SIG-M5 (cell line): ENCODE data around the gene GJC3.
"Not testable (repeated sequence)": the region's sequence is repeated elsewhere in the genome, so short reads cannot be mapped to it uniquely, and the experiment has no call there.

Source experiments
- DNase-seq: peaks from one replicate; lab custom pipeline; 2025; lab: John Stamatoyannopoulos, UW

GJC3 gene, protein sequence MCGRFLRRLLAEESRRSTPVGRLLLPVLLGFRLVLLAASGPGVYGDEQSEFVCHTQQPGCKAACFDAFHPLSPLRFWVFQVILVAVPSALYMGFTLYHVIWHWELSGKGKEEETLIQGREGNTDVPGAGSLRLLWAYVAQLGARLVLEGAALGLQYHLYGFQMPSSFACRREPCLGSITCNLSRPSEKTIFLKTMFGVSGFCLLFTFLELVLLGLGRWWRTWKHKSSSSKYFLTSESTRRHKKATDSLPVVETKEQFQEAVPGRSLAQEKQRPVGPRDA

DNA sequence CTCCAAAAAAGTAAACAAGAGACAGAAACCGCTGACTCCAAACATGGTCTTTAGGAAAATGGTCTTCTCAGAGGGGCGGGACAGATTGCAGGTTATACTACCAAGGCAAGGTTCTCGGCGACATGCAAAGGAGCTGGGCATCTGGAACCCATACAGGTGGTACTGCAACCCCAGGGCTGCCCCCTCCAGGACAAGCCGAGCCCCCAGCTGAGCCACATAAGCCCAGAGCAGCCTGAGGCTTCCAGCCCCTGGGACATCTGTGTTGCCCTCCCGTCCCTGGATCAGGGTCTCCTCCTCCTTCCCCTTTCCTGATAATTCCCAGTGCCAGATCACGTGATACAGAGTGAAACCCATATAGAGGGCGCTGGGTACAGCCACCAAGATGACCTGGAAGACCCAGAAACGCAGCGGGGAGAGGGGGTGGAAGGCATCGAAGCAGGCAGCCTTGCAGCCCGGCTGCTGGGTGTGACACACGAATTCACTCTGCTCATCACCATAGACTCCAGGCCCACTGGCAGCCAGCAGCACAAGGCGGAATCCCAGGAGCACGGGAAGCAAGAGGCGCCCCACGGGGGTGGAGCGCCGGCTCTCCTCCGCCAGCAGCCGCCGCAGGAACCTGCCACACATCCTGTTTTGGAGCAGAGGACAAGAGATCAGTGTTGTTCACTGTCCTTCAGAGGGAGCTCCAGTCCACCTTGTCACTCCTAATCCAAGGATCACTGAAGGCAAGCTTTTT is at the start of gene GJC3:
Gene GJC3 (minus strand): TSS at position 627 of the 736 bp plus-strand sequence. CDS start 0 bp downstream, at position 627.
- no peak for DNase-seq

DNA sequence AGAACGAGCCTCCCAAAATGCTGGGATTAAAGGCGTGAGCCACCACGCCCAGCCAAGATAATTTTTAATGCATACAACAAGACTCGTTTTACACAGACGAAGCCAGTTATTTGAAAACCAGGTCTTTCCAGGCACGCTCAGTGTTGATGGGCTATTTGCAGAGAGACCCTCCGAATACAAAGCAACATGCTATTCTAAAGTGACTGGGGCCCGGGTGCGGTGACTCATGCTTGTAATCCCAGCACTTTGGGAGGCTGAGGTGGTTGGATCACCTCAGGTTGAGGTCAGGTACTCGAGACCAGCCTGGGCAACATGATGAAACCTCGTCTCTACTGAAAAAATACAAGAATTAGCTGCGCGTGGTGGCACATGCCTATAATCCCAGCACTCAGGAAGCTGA is 47.2 kb upstream of the GJC3 start:
- no peak for DNase-seq

DNA sequence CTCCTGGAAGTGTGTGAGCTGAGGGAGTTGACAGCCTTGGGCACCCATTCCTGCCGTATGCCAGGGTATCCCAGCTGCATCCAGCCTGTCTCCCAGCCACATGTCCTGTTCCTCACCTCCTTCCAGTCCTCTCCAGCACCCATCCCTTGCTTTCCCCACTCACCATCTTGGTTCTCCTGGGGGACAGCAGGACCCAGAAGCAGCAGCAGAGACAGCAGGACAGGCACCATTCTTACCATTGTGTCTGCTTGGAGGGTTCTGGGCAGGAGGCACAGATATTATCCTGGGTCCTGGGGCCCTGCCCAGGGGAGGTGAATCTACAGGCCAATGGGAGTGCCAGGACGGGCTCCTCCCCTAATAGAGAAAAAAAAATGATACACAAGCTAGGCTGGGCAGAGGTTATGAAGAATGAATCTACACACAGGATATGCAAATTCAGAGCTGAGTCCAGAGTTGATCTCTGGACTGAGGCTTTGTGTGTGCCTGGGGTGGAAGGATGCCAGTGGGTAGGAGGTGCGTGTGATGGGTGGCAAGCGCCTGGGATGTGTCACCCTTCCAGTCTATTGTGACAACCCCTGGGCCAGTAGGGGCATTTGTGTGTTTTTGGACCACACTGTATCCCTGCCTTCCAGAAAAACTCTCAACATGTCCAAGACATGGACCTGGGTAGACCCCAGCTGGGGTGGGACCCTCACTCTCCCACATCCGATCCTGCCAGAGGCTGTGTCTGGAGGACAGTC is 46.5 kb upstream of the GJC3 start, which contains the start of gene AZGP1:
Gene AZGP1 (minus strand): TSS at position 250 of the 740 bp plus-strand sequence. CDS start 11 bp downstream, at position 239.
- DNase-seq, result no peak

DNA sequence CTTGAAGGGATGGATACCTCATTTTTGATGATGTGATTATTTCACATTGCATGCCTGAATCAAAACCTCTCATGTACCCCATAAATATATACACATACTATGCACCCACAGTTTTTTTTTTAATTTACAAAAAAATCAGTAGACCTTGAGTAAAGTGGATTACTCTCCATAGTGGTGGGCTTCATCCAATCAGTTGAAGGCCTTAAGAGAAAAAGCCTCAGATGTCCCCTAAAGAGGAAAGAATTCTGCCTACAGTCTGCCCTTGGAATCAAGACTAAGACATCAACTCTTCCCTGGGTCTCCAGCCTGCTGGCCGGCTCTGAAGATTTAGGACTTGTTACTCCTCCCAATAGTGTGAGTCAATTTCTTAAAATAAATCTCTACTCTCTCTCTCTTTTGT is 45.3 kb upstream of the GJC3 start:
- no peak for DNase-seq

DNA sequence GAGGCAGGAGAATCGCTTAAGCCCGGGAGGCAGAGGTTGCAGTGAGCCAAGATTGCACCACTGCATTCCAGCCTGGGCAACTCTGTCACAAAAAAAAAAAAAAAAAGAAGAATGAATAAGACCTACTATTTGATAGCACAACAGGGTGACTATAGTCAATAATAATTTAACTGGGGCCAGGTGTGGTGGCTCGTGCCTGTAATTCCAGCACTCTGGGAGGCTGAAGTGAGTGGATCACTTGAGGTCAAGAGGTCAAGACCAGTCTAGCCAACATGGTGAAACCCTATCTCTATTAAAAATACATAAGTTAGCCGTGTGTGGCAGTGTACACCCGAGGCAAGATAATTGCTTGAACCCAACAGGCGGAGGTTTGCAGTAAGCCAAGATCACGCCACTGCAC is 44.4 kb upstream of the GJC3 start:
- not testable (repeated sequence) for DNase-seq

DNA sequence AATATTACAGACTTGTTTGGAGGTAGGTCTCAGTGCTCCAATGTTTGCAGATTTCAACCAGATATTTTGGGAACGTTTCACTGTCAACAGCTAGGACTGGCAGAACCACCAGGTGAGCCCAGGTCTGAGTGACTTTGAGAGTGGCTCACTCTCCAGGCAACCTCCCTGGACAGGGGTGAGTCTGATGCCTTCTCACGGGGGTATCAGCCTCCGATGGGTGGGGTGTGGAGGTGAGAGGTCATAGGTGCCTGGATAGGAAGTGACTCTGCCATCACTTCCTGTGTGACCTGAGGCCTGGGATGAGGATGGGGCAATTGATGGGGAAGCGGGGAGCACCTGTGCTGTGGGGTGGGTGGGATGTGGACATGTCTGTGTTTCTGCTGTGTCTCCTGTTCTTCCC is 41.8 kb upstream of the GJC3 start:
- no peak for DNase-seq

DNA sequence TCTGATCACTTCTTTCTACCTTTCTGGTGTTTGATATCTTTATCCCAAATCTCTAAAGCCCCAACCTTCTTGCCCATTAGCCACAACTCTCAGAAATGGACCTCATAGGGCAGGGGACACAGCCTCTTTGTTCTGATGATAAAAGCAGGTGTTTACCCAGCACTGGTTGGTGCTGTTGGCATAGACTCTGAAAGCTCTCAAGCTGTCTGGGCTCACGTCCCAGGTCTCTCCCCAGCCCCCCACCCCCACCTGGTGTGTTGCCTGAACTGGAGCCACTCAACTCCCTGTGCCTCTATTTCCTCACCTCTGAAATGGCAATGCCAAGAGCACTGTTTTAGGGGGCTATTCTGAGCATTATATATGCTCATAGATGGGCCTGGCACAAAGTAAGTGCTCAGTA is 40.4 kb upstream of the GJC3 start:
- DNase-seq, result not testable (repeated sequence)

DNA sequence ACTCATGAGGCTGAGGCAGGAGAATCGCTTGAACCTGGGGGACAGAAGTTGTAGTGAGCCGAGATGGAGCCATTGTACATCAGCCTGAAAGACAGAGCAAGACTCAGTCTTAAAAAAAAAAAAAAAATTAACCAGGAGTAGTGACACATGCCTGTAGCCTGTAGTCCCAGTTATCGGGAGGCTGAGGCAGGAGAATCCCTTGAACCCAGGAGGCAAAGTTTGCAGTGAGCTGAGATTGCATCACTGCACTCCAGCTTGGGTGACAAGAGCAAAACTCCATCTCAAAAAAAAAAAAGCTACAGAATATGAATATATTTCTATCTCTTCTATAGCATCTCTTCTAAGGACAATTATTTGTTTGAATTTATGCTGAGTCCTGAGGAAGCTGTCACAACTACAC is 39.9 kb upstream of the GJC3 start:
- no peak for DNase-seq

DNA sequence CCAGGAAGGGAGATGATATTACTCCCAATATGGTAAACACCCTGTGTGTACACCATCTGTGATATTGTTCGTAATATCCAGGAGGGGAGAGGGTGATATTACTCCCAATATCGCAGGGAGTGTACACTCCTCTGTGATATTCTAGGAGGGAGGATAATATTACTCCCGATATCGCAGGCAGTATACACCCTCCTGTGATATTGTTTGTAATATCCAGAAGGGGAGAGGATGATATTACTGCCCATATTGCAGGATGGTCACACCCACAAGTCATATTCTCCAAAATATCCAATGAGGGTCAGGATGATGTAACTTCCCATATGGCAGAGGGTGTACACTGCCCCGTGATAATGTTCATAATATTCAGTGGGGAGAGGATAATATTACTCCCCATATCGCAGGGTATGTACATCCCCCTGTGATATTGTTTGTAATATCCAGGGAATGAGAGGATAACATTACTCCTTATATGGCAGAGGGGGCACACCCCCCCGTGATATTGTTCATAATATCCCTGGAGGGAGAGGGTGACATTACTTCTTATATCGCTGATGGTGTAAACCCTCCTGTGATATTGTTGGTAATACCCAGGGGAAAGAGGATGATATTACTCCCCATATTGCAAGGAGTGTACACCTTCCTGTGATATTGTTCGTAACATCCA is 29.3 kb upstream of the GJC3 start:
- no peak for DNase-seq

DNA sequence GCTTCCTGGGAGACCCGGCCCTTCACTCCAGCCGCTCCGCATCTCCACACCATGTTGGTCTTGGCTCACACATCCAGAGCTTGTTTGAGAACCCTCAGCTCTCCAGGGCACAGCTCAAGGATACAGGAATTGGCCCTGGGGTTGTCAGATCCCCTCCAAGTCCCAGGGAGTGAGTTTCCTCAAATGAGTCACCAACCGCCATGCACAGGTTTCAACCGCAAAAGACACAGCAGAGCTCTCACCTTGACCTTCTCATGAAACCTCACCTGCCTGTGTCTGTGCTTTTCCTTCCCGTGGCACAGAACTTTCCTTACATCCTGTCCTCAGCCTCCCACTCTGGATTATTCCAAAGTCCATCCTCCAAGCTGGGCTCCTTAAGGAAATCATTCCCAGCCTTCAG is 25.8 kb upstream of the GJC3 start:
- DNase-seq, result no peak

DNA sequence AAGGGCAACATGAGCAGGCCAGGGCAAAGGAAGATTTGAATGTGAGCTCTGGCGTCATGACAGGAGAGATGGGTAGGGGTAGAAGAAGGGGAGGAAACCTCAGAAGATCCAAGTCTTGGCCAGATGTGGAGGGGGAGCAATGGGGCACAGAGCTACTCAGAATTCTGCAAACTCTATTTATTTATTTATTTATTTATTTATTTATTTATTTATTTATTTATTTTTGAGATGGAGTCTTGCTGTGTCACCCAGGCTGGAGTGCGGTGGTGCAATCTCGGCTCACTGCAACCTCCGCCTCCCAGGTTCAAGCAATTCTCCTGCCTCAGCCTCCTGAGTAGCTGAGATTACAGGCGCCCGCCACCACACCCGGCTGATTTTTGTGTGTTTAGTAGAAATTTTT is 25.2 kb upstream of the GJC3 start:
- not testable (repeated sequence) for DNase-seq

DNA sequence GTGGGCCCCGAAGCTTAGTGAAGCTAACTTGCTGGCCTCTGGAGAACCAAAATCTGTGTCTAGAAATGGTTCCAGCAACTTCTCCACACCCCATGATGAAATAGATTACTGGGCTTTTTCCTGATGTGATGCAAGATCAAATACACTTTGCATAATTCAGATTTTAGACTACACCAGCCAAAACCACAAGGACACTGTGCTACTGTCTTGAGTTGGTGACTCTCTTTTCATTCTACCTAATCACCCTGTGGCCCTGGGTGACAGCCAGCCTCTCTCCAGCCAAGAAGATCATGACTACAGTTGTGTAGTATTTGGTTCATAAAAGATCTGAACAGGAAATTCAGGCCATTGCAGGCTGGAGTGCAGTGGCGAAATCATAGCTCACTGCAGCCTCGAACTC is 24.2 kb upstream of the GJC3 start:
- DNase-seq, result peak; percentile 18

DNA sequence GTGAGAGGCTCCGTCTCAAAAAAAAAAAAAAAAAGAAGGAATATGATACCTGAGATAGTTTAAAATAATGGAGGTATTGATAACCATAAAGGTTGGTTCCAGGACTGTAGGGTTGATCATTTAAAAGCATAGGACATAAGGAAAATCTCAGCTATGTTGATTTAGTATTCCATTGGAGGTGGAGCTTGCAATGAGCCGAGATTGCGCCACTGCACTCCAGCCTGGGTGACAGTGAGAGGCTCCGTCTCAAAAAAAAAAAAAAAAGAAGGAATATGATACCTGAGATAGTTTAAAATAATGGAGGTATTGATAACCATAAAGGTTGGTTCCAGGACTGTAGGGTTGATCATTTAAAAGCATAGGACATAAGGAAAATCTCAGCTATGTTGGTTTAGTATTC is 23.2 kb upstream of the GJC3 start:
- DNase-seq, result not testable (repeated sequence)

DNA sequence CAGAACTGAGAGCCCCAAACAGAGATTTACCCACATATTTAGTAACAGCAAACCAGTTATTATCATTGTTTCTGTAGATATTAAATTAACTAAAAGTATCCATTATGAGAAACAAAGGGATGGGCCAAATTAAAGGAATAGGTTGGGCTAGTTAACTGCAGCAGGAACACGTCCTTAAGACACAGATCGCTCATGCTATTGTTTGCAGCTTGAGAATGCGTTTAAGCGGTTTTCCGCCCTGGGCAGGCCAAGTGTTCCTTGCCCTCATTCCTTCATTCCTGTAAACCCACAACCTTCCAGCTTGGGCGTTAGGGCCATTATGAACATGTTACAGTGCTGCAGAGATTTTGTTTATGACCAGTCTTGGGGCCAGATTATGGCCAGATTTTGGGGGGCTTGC is 21.4 kb upstream of the GJC3 start:
- DNase-seq, result not testable (repeated sequence)

DNA sequence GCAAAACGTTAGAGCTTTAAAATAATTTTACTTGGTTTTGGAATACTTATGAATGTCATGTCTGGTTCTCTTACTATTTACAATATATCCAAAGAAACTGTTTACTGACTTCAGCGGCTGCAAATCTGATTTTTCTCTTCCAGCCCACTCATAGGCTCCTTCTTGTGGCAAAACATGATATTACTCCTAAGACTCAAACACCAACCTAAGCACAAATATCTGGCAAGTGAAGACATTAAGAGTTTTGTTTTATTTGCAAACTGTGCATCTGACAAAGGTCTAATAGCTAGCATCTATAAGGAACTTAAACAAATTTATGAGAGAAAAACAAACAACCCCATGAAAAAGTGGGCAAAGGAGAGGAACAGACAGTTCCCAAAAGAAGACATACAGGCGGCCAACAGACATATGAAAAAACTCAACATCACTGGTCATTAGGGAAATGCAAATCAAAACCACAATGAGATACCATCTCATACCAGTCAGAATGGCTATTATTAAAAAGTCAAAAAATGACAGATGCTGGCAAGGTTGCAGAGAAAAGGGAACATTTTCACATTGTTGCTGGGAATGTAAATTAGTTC is 20.3 kb upstream of the GJC3 start:
- DNase-seq, result no peak

DNA sequence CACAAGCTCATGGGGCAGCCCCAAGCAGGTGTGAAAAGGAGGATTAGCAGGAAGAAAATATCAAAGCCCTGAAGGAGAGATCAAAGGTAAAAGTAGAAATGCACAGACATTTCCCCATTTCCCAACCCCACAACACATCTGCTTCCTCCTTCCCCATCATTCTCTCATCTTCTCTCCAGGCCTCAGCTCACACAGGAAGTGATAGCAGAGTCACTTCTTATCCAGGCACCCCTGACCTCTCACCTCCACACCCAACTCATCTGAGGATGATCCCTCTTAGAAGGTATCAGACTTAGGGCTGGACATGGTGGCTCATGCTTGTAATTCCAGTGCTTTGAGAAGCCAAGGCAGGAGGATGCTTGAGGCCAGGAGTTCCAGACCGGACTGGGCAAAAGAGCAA is 18.2 kb upstream of the GJC3 start:
- no peak for DNase-seq

DNA sequence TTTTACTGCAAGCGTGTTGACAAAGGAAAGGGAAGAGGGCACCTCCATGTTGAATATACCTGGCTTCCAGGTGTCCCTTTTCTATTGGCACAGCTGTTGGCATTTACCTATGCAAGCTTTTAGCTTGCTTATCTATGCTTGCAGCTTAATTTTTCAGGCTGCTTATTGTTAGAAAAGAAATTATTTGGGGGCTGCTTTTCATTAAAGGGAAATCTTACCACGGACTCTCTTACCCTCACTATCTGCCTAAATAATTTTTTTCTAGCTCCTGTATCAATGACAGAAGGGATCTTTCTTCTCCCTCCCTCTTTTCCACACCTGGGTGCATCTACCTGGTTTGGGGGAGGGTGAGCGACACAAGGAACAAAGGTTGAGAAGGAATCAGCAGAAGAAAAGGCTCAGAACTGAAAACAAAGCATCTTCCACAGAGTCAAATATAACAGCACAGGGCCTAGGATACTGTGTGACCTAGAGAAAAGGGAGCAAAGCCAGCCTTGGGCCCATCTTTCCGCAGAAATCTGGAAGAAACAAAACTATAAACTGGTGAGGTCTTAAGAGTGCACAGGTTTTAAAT is 15.2 kb upstream of the GJC3 start:
- no peak for DNase-seq

DNA sequence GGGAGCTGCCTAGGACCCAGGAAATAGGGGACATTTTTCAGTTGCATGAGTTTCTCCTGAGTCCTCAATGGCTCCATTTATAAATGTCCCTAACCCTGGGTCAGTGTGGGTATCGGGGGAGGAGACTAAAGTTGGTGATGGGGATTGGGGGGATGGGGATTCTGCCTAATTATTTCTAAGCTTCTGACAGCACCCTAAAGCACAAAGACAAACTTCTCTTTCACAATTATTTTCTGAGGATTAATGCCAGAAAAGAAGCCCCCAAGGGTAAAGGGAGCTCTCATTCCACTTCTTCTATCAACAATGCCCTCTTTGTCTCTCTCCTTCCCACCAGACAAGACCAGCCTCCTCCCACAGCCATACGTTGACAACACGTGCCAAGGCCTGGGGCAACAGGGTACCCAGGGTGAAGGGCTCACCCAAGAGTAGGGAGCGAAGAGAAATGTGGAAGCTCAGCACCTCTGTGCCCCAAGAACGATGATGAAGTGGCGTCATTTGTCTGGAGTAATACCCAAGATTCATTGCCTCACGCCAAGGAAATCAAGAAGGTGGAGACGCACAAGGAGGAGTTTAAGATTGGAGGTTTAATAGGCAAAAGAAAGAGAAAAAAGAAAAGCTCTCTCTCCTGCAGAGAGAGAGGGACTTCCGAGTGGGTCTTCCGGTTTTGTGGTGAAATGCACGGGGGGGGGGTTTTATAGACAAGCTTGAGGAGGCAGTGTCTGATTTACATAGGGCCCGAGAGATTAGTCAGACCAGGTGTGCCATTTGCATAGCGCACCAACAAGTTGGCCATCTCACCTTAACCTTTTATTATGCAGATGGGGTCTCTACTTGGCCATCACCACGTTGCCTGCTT is 14.4 kb upstream of the GJC3 start:
- no peak for DNase-seq

DNA sequence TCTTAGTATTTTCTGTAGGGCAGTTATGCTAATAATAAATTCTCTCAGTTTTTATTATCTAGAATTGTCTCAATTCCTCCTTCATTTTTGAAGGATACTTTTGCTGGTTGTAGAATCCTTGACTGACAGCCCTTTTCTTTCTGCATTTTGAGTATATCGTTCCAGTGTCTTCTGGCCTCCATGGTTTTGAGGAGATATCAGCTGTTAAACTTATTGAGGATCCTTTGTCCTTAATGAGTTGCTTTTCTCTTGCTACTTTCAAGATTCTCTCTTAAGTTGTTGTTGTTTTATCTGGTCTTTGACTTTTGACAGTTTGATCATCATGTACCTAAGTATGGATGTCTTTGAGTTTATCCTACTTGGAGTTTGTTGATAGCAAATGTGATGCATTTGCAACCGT is 8.9 kb upstream of the GJC3 start:
- DNase-seq, result no peak

DNA sequence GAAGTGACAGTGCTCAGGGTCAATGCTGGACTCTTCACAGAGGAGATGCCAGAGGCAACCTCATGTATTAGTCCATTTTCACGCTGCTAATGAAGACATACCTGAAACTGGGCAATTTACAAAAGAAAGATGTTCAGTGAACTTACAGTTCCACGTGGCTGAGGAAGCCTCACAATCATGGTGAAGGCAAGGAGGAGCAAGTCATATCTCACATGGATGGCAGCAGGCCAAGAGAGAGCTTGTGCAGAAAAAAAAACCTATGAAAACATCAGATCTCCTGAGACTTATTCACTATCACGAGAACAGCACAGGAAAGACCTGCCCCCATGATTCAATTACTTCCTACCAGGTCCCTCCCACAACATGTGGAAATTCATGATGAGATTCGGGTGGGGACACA is 5.6 kb upstream of the GJC3 start:
- DNase-seq, result not testable (repeated sequence)

DNA sequence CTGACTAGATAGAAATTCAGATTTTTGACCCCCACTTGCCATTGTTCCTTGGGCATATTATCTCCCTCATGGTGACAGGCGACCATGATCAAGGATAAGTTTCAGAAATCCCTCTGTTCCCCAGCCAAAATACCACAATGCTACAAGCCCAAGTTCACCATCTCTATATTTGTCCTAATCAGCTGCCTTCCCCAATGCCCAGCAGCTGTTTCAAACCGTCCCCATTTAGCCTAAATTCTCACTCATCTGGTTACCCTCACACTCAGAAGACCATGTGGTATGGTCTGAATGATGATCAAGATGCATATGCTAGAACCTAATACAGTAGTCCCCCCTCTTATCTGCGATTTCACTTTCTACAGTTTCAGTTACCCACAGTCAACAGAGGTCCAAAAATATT is 956 bp upstream of the GJC3 start:
- DNase-seq, result no peak
